LNCaP clone FGC (cell line): Measurements from ENCODE around the gene NR1H2.
"Not testable (repeated sequence)": the region's sequence is repeated elsewhere in the genome, so short reads cannot be mapped to it uniquely, and the experiment has no call there.

Source experiments
- DNase-seq: peaks from one replicate; pipeline ENCODE4 v3.0.0-alpha.2; 2011; ENCODE audit warnings: low read depth
- H3K4me3 ChIP-seq: 2 replicates; pipeline ENCODE4 v1.5.1; 2011; ENCODE audit warnings: mild to moderate bottlenecking, low read depth, low read length, control low read depth
- TF ChIP-seq, protein P1 (sequence below): IDR thresholded peaks from 2 replicates; pipeline ENCODE4 v1.5.1; 2012; ENCODE audit warnings: mild to moderate bottlenecking; ENCODE audit not compliant: control insufficient read depth, insufficient read depth; ENCODE audit errors: extremely low read depth

Gene NR1H2

GRCh38 chr19:50387176-50387867 is 11.1 kb downstream of the NR1H2 start:
- TF ChIP-seq, protein P1, sequence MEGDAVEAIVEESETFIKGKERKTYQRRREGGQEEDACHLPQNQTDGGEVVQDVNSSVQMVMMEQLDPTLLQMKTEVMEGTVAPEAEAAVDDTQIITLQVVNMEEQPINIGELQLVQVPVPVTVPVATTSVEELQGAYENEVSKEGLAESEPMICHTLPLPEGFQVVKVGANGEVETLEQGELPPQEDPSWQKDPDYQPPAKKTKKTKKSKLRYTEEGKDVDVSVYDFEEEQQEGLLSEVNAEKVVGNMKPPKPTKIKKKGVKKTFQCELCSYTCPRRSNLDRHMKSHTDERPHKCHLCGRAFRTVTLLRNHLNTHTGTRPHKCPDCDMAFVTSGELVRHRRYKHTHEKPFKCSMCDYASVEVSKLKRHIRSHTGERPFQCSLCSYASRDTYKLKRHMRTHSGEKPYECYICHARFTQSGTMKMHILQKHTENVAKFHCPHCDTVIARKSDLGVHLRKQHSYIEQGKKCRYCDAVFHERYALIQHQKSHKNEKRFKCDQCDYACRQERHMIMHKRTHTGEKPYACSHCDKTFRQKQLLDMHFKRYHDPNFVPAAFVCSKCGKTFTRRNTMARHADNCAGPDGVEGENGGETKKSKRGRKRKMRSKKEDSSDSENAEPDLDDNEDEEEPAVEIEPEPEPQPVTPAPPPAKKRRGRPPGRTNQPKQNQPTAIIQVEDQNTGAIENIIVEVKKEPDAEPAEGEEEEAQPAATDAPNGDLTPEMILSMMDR: no peak
- no peak overlapping the region for H3K4me3 ChIP-seq
- DNase-seq: no peak

GRCh38 chr19:50387868-50388245 is 11.6 kb downstream of the NR1H2 start:
- TF ChIP-seq, protein P1: no peak
- DNase-seq: no peak
- no peak overlapping the region for H3K4me3 ChIP-seq

GRCh38 chr19:50390295-50390694 is 14.0 kb downstream of the NR1H2 start:
- not testable (repeated sequence) for DNase-seq

GRCh38 chr19:50390952-50391351 is 14.7 kb downstream of the NR1H2 start:
- H3K4me3 ChIP-seq, DNase-seq: not testable (repeated sequence)

More at GRCh38 chr19:50390295-50390694, 14.0 kb downstream of the NR1H2 start:
- H3K4me3 ChIP-seq: not testable (repeated sequence)

DNA sequence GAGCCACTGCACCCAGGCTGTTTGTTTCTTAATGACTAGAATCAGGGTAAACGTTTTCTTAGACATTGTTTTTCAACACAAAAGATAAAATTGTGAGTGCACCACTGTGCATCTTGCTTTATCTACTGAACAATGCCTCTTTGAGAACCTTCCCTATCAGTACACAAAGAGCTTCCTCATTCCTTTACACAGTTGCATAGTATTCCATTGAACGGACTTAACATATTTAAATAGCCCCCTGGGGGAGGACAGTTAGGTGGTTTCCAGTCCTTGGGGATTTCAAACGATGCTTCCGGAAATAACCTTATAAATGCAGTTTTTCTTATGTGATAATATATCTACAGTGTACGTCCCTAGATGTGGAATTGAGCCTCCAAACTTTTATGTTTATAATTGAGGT is 16.5 kb downstream of the NR1H2 start:
- TF ChIP-seq, protein P1: no peak
- no peak for DNase-seq
- no peak overlapping the region for H3K4me3 ChIP-seq

DNA sequence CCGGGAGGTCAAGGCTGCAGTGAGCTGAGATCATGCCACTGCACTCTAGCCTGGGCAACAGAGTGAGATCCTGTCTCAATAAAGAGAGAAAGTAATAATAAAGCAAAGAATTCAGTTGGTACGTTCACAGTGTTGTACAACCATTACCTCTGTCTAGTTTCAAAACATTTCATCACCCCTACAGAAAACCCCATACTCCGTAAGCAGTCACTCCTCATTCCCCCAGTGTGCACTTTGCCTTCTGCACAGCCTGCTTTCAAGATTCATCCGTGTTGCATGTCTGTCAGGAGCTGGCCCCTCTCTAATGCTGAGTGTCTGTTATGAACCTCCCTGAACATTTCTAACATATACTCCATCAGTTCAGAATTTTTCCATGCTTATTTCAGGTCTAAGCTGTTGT is 17.3 kb downstream of the NR1H2 start:
- no peak for DNase-seq
- no peak overlapping the region for H3K4me3 ChIP-seq
- TF ChIP-seq, protein P1: no peak

DNA sequence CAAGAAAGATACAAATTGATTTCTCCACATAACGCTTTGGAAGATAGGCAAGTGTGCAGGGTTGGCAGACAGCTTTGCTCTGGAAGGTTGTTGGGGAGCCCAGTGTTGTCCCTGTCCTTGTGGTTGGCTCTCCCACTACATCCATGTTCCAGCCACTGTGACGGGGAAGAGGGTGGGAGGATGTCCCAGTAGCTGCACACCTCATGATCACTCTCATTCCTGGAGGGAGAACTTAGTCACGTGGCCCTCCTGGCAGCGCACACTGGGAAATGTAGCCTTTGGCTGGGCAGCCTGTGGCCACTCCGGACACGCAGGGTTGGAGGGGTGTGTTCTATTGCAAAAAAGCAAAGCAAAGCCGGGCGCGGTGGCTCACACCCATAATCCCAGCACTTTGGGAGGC is 17.8 kb downstream of the NR1H2 start:
- no peak for DNase-seq
- TF ChIP-seq, protein P1: no peak
- H3K4me3 ChIP-seq: no peak overlapping the region

DNA sequence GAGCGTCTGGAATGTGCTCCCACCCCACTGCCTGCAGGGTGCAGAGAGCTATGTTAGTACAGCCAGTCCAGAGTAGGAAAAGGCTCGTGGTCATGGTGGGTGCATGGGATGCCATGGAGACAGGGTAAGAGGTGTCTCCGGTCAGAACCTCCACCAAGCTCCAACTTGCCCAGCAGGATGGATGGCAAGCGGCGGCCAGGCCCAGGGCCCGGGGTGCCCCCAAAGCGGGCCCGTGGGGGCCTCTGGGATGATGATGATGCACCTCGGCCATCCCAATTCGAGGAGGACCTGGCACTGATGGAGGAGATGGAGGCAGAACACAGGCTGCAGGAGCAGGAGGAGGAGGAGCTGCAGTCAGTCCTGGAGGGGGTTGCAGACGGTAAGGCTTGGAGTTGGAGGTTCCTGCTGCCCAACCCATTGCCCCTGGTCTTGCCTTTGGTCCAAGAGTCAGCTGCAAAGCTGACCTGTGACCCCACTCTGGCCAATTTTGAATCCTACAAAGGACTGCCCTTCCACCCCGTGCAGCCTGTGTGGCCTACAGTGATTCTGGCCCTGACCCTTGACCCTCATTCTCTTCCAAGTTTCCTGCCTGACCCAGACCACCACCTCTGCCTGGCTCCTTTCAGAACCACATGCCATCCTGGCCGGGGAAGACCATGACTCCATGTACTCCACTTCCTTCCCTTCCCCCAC is 22.6 kb downstream of the NR1H2 start:
- TF ChIP-seq, protein P1: no peak
- no peak for DNase-seq

More for the DNA sequence above, 22.6 kb downstream of the NR1H2 start:
- no peak overlapping the region for H3K4me3 ChIP-seq
